GM19452 (cell line): Measurements from ENCODE around the gene WASHC4.
"Not testable (repeated sequence)": the region's sequence is repeated elsewhere in the genome, so short reads cannot be mapped to it uniquely, and the experiment has no call there.

Source experiments
- ATAC-seq: cut with Tn5 transposase; IDR thresholded peaks from one replicate; pipeline ENCODE4 v1.9.1; 2021; ENCODE audit not compliant: unreplicated experiment

Gene WASHC4

GRCh38 chr12:105162174-105162573 lies 54.6 kb downstream of the WASHC4 start:
- no peak for ATAC-seq

GRCh38 chr12:105164068-105164467 lies 56.5 kb downstream of the WASHC4 start:
- ATAC-seq, result no peak

- ATAC-seq, result no peak
Observed at GRCh38 chr12:105166736-105167135, 59.2 kb downstream of the WASHC4 start.

- no peak for ATAC-seq
Observed at GRCh38 chr12:105167346-105167745, 59.8 kb downstream of the WASHC4 start.

- ATAC-seq, result no peak
Observed at GRCh38 chr12:105168006-105168405, 60.5 kb downstream of the WASHC4 start.

GRCh38 chr12:105170139-105170538 lies 62.6 kb downstream of the WASHC4 start:
- ATAC-seq, result no peak

- ATAC-seq, result no peak
Observed at GRCh38 chr12:105171691-105172436, 64.3 kb downstream of the WASHC4 start.

- ATAC-seq, result no peak
Observed at GRCh38 chr12:105175397-105175990, 68.0 kb downstream of the WASHC4 start.

GRCh38 chr12:105177208-105177607 lies 69.7 kb downstream of the WASHC4 start:
- ATAC-seq, result no peak

- not testable (repeated sequence) for ATAC-seq
Observed at GRCh38 chr12:105179114-105179513, 71.6 kb downstream of the WASHC4 start.

- ATAC-seq, result not testable (repeated sequence)
Observed at GRCh38 chr12:105183406-105183805, 75.9 kb downstream of the WASHC4 start.

GRCh38 chr12:105183976-105184375 lies 76.4 kb downstream of the WASHC4 start:
- not testable (repeated sequence) for ATAC-seq

- ATAC-seq, result no peak
Observed at GRCh38 chr12:105189293-105189692, 81.8 kb downstream of the WASHC4 start.

GRCh38 chr12:105190530-105190929 lies 83.0 kb downstream of the WASHC4 start:
- no peak for ATAC-seq

GRCh38 chr12:105192624-105193225 lies 85.2 kb downstream of the WASHC4 start:
- no peak for ATAC-seq

- ATAC-seq, result no peak
Observed at GRCh38 chr12:105194947-105195346, 87.4 kb downstream of the WASHC4 start.

GRCh38 chr12:105196090-105196489 lies 88.6 kb downstream of the WASHC4 start:
- ATAC-seq, result no peak

GRCh38 chr12:105198961-105199360 lies 91.4 kb downstream of the WASHC4 start:
- ATAC-seq, result no peak

- no peak for ATAC-seq
Observed at GRCh38 chr12:105200385-105200784, 92.9 kb downstream of the WASHC4 start.

- ATAC-seq, result no peak
Observed at GRCh38 chr12:105201299-105201698, 93.8 kb downstream of the WASHC4 start.

- no peak for ATAC-seq
Observed at GRCh38 chr12:105202202-105202601, 94.7 kb downstream of the WASHC4 start.

- ATAC-seq, result no peak
Observed at GRCh38 chr12:105204127-105204526, 96.6 kb downstream of the WASHC4 start.
